Left lung (tissue), 10 donors: ENCODE measurements around the gene LIN7A. TPM values are rescaled to one million over a fixed set of nuclear protein-coding genes. Genes with fewer than 3 reads are reported as not detected.

Source experiments
- ATAC-seq: fragments of 200-7000 bp; cut with Tn5 transposase; one replicate; pipeline ENCODE4 v1.9.1; 2020; ENCODE audit warnings: moderate library complexity
- DNase-seq, 4 donors: peaks; one replicate each; pipeline ENCODE4 v3.0.0-alpha.2; 2013 to 2020
- H3K27ac ChIP-seq, 2 donors: fragments of 200-600 bp; sonication (generic) in 1 of 2; one replicate each; pipeline versions ENCODE4 v1.5.0 to v1.8.0; 2020 to 2021
- H3K27me3 ChIP-seq, 2 donors: fragments of 200-600 bp; sonication (generic) in 1 of 2; one replicate each; pipeline versions ENCODE4 v1.5.0 to v1.8.0; 2020 to 2021
- H3K36me3 ChIP-seq, 2 donors: fragments of 200-600 bp; sonication (generic) in 1 of 2; one replicate each; pipeline versions ENCODE4 v1.5.0 to v1.8.0; 2020 to 2021
- H3K4me1 ChIP-seq, 2 donors: fragments of 200-600 bp; one replicate each; pipeline ENCODE4 v1.8.0; 2021
- H3K4me3 ChIP-seq, 2 donors: fragments of 200-600 bp; sonication (generic) in 1 of 2; one replicate each; pipeline versions ENCODE4 v1.5.0 to v1.8.0; 2020 to 2021; ENCODE audit warnings: mild to moderate bottlenecking in 1 of 2
- H3K9me3 ChIP-seq, 2 donors: fragments of 200-600 bp; sonication (generic) in 1 of 2; one replicate each; pipeline versions ENCODE4 v1.5.0 to v1.8.0; 2020 to 2021
- CTCF ChIP-seq, 2 donors: fragments of 200-600 bp; sonication (generic) in 1 of 2; IDR thresholded peaks; one replicate each; pipeline versions ENCODE4 v1.5.0 to v1.8.0; 2021; ENCODE audit warnings: antibody characterized with exemption in 2 of 2
- intact Hi-C, 2 donors: fragments of 100-400 bp; cut with DNase I; formaldehyde crosslinking; loops; one replicate each; pipeline versions ENCODE4 v1.11.2 to v1.14.2; 2022
- polyA plus RNA-seq, 6 donors: library from polyadenylated mRNA; unstranded; fragments of 120-200 nt; gene quantifications; one replicate each; pipeline ENCODE4 v1.2.1, GENCODE V29; 2013; ENCODE audit not compliant: insufficient read length in 6 of 6
- total RNA-seq, 2 donors: library from RNA; stranded (reverse); fragmentation: NEBNext Ultra II Directional; extraction: Animal tissue kit (Norgen Biotek cat#: 25700); gene quantifications; one replicate each; pipeline ENCODE4 v1.2.1, GENCODE V29; 2021
- donor health status: DM: no; HTN: yes; CAD: no.
- donor health status: DM: no; HTN: no; CAD: no.

Gene LIN7A
- total and polyA plus RNA-seq, 8 donors: 9.9 to 22.7 (median 17.6) TPM

- no peak for TF ChIP-seq CTCF (IDR thresholded peaks at IDR 0.05)
- DNase-seq (no peak), ATAC-seq (no peak)
- Histone ChIP-seq H3K36me3 (no peaks in the 10 kb centered on the region), H3K4me1 (no peaks in the 10 kb centered on the region), H3K9me3 (no peaks in the 10 kb centered on the region), H3K27me3 (no peaks in the 10 kb centered on the region), H3K4me3 (no peak overlapping the region), H3K27ac (no peak overlapping the region)
- intact Hi-C loops: no loop called here
These were observed 11.8 kb downstream of the LIN7A start for GRCh38 chr12:80925983-80926382.

GRCh38 chr12:80925237-80925636 is 12.5 kb downstream of the LIN7A start:
- no peaks in the 10 kb centered on the region for H3K27me3 ChIP-seq
- DNase-seq (no peak), ATAC-seq (no peak)
- H3K4me1 ChIP-seq: no peaks in the 10 kb centered on the region
- no peak overlapping the region for H3K4me3 ChIP-seq
- no peaks in the 10 kb centered on the region for H3K9me3 ChIP-seq
- H3K36me3 ChIP-seq: no peaks in the 10 kb centered on the region
- intact Hi-C loops: no loop called here
- no peak overlapping the region for H3K27ac ChIP-seq
- no peak for TF ChIP-seq CTCF (IDR thresholded peaks at IDR 0.05)

GRCh38 chr12:80924437-80924836 is 13.3 kb downstream of the LIN7A start:
- no peaks in the 10 kb centered on the region for H3K27me3 ChIP-seq
- intact Hi-C loops: no loop called here
- DNase-seq: no peak
- no peaks in the 10 kb centered on the region for H3K4me1 ChIP-seq
- no peak for ATAC-seq
- no peak for TF ChIP-seq CTCF (IDR thresholded peaks at IDR 0.05)
- H3K9me3 ChIP-seq: no peaks in the 10 kb centered on the region
- no peaks in the 10 kb centered on the region for H3K36me3 ChIP-seq
- no peak overlapping the region for H3K4me3 ChIP-seq
- no peak overlapping the region for H3K27ac ChIP-seq

DNA sequence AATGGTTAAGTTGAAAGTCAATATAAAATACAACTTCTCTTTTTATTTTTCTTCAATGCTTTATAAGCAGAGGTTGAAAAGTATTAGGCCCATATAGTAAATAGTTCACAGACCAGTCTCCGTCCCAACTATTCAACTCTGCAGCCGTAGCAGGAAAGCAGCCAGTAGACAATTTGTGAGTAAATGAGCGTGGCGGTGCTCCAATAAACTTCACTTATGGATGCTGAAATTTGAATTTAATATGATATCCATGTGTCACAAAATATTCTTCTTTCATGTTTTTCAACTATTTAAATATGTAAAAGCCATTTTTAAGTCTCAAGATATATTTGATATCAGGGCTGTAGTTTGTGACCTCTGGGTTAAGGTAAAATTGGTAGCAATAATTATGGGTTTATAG is 17.7 kb downstream of the LIN7A start:
- intact Hi-C loops: no loop called here
- no peak overlapping the region for H3K4me3 ChIP-seq
- no peak for DNase-seq

DNA sequence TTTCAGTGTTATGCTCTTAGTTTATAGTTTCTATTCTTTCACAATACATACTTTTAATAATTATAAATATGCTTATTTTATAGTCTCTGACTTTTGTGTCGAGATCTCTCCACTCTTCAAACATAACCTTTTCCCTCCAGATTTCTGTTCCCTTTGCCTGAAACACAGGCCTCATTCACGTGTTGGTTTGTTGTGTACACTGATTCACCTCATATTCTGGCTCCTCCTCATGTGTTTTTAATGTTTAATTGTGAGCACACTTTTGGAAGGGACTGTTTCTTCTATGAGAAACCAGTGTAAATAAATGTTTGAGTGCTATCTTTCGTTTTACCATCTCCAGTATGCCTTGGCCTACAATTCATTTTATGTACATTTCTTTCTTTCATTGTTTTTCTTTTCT is 20.1 kb downstream of the LIN7A start:
- Histone ChIP-seq H3K4me3 (no peak overlapping the region), H3K36me3 (no peaks in the 10 kb centered on the region), H3K9me3 (no peaks in the 10 kb centered on the region), H3K4me1 (no peaks in the 10 kb centered on the region), H3K27ac (no peak overlapping the region), H3K27me3 (no peaks in the 10 kb centered on the region)
- no peak for TF ChIP-seq CTCF (IDR thresholded peaks at IDR 0.05)
- intact Hi-C loops: no loop called here
- no peak for DNase-seq
- ATAC-seq: no peak

More for the DNA sequence above, 17.7 kb downstream of the LIN7A start:
- Histone ChIP-seq H3K4me1 (no peaks in the 10 kb centered on the region), H3K36me3 (no peaks in the 10 kb centered on the region), H3K27me3 (no peaks in the 10 kb centered on the region), H3K27ac (no peak overlapping the region), H3K9me3 (no peaks in the 10 kb centered on the region)
- no peak for ATAC-seq
- TF ChIP-seq CTCF (IDR thresholded peaks at IDR 0.05): no peak
